Activated CD4-positive, alpha-beta T cell treated with anti-CD3 and anti-CD28 coated beads, Interleukin-2, amount 50 U/mL, for 4 hours (primary cell): ENCODE results near the gene ALDH2.
"Not testable (repeated sequence)": the region's sequence is repeated elsewhere in the genome, so short reads cannot be mapped to it uniquely, and the experiment has no call there.

Experiments
- DNase-seq, 2 experiments: peaks; one replicate each; pipeline ENCODE4 v3.0.0-alpha.2; 2020

Gene ALDH2

DNA sequence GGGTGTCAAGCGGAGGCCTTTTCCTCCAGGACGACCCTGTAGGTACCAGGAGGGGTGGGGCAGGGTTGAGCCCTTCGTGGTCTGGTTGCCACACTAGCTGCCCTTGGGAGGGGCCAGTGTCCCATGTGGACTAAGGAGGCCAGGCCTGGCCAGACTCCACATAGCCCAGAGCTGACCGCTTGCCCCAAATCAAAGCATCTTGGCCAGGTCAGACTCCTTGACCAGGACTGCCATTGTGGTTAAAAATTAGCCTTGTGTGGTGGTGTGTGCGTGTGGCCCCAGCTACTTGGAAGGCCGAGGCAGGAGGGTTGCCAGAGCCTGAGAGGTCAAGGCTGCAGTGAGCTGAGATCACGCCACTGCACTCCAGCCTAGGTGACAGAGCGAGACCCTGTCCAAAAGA lies 24.8 kb downstream of the ALDH2 start:
- no peak for DNase-seq

DNA sequence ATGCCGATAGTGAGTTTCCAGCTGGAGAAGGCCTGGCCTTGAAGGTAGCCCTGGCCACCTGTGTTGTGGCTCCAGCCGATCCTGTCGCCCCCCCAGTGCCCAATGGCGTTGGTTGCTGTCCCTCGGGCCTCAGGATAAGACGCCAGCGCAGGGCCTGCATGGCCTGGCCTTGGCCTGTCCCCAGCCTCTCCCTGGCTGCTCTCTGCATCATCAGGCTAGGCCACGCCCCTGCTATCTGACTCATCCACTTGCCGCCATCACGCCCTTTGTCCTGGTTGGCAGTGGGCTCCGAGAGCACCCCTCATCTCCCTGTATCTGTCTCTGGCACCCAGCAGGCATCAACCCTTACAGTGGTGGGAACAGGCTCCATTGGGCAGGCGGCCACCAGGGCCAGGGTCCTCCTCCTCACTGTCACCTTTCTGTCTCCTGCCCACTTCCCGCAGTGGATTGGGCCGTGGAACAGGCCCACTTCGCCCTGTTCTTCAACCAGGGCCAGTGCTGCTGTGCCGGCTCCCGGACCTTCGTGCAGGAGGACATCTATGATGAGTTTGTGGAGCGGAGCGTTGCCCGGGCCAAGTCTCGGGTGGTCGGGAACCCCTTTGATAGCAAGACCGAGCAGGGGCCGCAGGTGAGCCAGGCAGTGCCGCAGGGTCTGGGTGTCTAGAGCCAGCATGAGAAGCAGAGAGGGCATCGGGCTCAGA lies 25.6 kb downstream of the ALDH2 start:
- DNase-seq, result no peak

DNA sequence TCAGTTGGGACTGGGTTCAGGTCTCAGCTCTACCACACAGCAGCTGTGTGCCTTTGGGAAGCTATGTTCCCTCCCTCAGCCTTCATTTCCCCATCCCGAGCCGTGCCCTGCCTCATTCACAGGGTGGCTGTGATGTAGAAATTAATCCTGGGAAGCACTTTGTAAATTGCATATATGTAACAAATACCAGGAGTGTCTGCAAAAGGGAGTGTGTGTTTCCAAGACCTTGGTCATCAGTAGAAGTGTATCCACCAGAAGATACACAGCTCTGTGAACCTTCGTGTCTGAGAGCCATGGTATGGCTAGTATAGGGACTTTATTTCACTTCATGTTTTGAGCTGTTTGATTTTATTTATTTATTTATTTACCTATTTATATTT lies 26.1 kb downstream of the ALDH2 start:
- no peak for DNase-seq

DNA sequence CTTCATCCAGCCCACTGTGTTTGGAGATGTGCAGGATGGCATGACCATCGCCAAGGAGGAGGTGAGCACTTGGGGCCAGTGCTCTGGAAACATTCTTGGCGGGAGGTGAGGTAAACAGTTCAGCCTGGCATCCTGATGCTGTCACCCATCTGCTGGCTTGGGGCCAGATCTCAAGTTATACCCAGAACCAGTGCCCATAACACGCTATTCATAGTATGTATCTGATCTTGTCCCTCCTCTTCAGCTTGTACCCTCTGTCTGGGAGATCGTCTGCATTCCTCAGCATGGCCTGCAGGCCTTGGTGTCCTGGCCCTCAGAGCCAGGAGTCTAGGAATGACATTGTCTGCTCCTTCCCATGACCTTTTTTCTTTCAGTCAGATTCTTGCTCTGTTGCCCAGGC lies 31.4 kb downstream of the ALDH2 start:
- DNase-seq, result no peak

- no peak for DNase-seq
Measured at GRCh38 chr12:111799758-111800157, 33.0 kb downstream of the ALDH2 start.

DNA sequence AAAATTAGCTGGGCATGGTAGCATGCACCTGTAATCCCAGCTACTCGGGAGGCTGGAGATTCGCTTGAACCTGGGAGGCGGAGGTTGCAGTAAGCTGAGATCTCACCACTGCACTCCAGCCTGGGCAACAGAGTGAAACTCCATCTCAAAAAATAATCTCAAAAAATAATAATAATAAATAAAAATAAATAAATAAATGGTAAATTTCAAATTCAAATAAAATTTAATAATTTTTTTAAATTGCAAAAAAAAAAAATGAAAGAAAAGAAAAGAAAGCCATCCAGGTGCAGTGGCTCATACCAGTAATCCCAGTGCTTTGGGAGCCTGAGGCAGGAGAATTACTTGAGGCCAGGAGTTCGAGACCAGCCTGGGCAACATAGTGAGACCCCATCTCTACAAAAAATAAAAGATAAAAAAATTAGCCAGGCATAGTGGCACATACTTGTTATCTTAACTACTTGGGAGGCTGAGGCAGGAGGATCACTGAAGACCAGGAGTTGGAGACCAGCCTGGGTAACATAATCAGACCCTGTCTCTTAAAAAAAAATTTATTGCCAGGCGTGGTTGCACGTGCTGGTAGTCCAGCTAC lies 36.4 kb downstream of the ALDH2 start:
- no peak for DNase-seq

- DNase-seq, result no peak
Measured at GRCh38 chr12:111803851-111804250, 37.1 kb downstream of the ALDH2 start.

- DNase-seq, result no peak
Measured at GRCh38 chr12:111806304-111806703, 39.6 kb downstream of the ALDH2 start.

DNA sequence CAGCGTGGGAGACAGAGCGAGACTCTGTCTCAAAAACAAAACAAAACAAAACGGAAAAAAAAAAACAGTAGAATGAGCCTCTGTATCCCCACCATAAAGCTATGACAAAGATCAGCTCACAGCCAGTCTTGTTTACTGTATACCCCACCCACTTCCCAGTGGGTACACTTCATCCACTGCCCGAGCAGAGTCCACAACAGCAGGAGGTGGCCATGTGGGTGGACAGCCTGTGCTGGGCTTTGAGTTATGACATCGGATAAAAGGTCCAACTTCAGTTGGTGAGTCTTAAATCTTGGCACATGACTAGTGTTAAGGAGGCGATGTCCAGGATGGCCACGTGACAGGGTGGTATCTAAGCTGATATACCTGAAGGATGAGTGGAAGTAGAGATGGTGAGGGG lies 40.5 kb downstream of the ALDH2 start:
- DNase-seq, result no peak

DNA sequence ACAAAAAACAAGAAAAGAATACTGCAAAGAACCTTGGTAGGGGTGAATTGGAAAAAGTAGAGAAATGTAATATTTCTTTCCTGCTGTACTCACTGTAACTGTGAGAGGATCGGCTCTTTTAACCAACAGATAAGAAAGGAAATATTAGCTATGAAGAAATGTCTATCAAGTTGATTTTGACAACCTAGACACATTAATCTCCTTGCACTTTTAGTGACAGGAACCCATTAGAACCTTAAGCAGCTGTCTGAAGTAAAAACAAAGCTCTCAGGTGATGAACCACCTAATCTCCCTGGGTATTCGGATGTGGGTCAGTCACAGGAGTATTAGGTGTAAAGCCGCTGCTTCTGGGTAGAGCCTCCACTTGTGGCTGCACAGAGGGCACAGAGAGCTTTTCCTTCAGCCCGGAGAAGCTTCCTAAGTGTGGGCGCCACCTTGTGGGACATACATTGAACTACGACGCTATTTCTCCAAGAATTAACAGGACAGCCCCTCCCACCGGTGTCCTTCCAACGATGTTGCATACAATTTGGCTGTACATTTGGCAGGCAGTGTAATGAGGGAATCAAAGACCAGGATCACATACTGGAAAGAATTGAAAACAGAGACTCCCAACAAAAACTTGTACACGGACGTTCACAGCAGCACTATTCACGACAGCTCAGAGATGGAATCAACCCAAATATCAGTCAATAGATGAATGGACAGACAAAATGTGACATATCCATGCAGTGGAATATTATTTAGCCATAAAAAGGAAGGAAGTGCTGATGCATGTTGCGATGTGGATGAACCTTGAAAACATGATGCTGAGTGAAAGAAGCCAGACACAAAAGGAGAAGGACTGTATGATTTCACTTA lies 46.4 kb downstream of the ALDH2 start:
- DNase-seq, result peak; percentile 47

DNA sequence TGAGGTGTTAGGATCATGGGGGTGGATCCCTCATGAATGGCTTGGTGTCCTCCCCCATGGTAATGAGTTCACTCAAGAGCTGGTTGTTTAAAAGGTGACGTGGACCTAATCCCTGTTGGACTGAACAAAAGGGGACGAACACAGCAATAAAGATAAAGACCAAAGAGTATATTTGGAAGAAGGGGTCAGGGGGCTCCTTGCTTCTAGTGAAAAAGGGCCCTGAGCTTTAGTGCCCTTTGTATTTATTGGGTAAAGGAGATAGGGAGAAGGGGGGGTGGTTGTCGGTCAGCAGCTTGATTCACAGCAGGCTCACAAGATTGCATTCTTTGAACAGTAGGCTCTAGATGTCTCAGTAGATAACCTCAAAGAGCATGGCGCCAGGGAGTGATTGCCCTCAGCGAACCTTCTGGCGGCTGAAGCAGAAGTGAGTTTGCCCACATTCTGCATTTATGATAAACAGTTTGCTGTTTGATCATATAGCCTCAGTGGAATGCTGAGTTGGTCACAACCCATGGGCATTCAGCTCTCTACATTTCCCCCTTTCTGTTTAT lies 49.4 kb downstream of the ALDH2 start:
- no peak for DNase-seq

DNA sequence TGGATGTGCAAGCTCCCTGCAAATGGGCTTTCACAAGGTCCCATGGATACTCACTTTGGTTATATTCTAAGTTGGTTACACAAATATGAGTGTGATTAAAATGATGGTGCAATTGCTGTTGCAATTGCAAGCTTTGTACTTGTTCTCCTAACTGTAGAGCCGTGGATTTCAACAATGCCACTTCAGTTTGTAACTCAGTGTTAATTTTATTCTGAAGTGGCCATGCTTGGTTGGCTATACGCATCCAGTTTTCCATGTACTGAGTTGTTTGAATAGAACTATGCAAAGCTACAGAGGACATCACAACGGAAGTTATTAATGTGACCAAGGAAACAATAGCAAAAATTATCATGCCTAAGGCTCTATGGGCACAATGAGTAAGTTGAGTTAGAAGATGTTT lies 50.2 kb downstream of the ALDH2 start:
- DNase-seq, result not testable (repeated sequence)

DNA sequence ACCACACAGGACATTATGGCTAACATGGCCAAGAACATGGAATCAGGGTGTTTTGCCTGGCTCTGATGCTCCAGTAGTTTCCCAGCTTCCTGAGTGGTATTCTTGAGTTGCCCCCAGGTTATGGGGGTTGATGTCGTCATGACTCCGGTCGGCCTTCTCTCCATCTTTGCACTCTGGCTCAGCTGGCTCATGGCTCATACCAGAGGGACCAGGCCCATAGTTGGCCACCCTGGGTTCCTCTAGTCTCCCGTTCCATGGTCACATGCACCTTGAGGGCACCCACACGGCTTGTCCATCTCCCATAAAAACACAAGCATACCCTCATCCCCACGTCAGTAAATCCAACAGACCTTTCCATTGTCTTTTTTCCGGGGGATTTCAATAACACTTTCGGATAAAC lies 51.6 kb downstream of the ALDH2 start:
- no peak for DNase-seq

- DNase-seq, result no peak
Measured at GRCh38 chr12:111819191-111820158, 52.7 kb downstream of the ALDH2 start.

DNA sequence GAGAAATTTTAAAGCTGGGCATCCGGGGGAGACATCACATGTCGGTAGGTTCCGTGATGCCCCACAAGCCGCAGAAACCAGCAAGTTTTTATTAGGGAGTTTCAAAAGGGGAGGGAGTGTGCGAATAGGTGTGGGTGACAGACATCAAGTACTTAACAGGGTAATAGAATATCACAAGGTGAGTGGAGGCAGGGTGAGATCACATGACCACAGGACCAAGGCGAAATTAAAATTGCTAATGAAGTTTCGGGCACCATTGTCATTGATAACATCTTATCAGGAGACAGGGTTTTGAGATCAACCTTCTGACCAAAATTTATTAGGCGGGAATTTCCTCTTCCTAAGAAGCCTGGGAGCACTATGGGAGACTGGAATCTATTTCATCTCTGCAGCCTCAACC lies 54.1 kb downstream of the ALDH2 start:
- not testable (repeated sequence) for DNase-seq

DNA sequence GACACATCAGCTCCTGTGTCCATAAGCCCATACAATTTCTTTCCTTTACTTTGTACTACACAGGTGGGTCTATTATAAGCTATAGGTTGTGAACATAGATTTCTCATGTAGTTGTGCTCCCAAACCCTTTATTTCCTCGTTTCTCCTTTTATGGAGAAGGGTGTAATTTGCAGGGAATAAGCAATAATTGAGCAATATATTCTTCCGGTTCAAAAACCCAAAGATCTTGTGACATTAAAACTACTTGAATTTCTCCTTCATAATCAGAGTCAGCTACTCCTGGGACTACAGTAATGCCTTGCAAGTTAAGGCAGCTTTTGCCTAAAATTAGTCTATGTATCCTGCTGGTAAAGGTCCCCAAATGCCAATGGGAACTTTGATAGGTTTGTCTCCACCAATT lies 56.2 kb downstream of the ALDH2 start:
- DNase-seq, result no peak

- no peak for DNase-seq
Measured at GRCh38 chr12:111823891-111824290, 57.2 kb downstream of the ALDH2 start.

- not testable (repeated sequence) for DNase-seq
Measured at GRCh38 chr12:111824312-111824711, 57.6 kb downstream of the ALDH2 start.

GRCh38 chr12:111825509-111825908 lies 58.8 kb downstream of the ALDH2 start:
- no peak for DNase-seq

- no peak for DNase-seq
Measured at GRCh38 chr12:111826316-111826715, 59.6 kb downstream of the ALDH2 start.

DNA sequence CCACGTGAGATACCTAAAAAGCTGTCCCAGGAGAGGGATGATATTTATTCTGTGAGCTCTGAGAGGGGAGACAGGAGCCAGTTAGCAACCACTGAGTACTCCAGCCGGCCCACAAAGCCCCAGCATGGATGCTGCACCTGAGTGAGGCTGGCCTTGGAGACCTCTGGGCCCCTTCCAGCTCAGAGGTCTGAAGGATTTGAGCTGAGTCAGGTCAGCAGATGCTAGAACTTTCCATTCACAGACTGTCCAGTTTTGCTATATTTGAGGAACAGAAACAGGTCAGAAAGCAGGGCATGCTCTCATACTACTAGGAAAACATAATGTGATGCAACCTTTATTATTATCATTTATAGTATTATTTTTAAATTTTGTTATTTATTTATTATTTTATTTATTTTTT lies 60.3 kb downstream of the ALDH2 start:
- no peak for DNase-seq

- no peak for DNase-seq
Measured at GRCh38 chr12:111827907-111828306, 61.2 kb downstream of the ALDH2 start.
